CD4-positive, alpha-beta T cell treated with Interleukin-21 for 1 hour (primary cell): Measurements from ENCODE around the gene KIN.
"Not testable (repeated sequence)": the region's sequence is repeated elsewhere in the genome, so short reads cannot be mapped to it uniquely, and the experiment has no call there.

ENCODE experiments used
- DNase-seq: peaks from one replicate; pipeline ENCODE4 v3.0.0-alpha.2; 2020

Gene KIN

DNA sequence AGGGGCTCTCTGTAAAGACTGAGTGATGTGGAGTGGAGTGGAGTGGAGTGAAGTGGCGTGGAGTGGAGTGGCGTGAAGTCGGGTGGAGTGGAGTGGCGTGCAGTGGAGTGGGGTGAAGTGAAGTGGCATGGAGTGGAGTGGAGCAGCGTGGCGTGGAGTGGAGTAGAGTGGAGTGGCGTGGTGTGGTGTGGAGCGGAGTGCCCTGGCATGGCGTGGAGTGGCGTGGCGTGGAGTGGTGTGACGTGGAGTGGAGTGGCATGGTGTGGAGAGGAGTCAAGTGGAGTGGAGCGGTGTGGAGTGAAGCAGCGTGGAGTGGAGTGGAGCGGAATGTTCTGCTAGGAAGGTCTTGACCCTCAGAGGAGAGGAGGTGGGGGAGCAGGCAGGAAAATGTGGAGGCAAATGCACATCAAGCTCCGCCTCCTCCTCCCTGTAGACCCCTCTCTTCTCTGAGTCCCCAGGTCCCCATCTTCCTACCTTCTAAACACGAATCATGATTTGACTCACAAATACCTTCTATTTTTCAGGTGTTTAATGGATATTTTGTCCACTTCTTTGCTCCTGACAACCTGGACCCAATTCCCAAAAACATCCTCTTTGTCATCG lies 64.8 kb downstream of the KIN start:
- DNase-seq, result no peak

DNA sequence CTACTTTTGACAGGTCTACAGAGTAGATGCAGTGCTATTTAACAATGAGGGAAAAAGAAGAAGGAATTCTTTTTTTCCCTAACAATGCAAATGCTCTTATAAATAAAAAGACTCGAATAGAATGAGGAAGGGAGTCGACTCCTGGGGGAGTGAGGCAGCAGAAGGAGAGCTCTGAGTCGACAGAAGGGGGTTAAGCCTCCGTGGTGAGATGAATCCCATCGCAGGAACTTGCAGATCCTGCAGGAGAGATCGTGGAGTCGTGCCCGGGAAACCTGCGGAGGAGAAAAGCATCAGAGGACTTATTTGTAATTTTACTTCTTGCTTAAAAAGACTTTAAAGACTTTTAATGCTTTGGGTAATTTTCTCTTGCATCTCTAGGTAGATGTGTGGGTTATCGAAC lies 67.3 kb downstream of the KIN start:
- no peak for DNase-seq

DNA sequence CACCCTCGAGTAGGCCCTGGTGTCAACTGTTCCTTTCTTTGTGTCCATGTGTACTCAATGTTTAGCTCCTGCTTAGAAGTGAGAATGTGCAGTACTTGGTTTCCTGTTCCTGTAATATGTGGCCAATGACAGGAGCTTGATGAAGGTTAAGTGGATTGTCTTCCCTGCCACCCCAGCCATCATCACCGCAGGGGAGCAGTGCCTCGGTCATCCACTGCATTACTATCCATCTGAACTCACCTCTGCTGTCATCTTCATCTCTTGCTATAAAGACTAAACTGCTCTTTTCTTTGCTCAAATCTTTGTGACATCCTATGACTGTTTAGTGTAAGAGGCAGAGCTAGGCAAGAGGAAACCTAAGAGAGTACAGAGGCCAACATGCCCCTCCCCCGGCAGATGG lies 69.1 kb downstream of the KIN start:
- DNase-seq, result no peak

DNA sequence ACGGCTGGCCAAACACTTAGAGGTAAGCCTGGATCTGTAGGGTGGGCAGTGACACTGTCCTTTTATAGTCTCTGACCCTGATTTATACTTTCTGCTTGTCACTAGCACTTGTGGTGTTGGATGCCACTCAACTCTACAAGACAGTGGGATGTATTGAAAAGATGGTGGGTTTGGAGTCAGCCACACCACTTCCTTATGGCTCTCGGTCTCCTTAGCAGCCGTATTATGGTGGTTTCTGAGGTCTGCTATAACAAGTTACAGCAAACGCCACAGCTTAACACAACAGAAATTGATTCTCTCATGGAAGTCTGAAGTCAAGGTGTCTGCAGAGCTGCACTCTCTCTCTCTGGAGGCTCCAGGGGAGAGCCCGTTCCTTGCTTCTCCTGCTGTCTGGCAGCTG lies 70.0 kb downstream of the KIN start:
- DNase-seq, result no peak

DNA sequence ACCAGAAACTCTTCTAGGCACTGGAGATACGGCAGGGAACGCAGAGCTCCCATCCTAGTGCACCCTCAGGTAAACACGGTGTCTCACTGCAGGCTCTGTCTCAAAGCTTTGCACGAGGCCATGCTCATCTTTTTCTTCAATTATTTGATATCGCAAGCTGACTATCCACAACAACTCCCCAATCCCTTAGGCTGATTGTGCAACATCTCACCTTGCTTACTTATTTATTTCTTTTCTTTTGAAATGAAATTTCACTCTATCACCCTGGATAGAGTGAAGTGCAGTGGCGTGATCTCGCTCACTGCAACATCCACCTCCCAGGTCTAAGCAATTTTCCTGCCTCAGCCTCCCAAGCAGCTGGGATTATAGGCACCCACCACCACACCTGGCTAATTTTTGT lies 72.3 kb downstream of the KIN start:
- no peak for DNase-seq

DNA sequence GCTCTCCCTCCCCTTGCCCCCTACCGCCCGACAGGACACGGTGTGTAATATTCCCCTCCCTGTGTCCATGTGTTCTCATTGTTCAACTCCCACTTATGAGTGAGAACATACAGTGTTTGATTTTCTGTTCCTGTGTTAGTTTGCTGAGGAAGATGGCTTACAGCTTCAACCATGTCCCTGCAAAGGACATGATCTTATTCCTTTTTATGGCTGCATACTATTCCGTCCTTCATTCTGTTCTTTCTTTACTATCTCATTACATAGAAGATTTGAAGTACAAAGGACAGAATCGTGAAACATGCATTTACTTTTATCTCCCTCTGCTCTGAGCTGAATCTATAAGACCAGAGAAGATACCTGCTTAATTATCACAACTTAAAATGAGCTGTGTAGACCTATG lies 76.7 kb downstream of the KIN start:
- not testable (repeated sequence) for DNase-seq

DNA sequence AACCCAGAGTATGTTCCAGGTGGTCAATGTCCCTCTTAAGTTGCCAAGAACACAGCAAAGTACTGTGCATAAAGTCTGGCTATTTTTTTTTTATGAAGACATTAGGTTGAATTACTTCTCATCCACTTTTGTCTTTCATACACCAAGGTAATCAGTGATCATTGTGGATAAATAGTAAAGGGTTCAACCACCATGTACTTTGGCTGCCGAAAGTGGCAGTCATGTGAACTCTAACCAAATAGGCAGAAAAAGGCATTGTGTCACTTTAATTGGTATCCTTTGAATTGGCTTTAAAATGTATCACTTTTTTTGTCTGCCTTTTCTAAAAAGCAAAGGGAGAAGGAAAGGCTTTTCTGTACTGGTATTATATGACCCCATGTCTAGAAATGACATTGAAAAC lies 77.3 kb downstream of the KIN start:
- DNase-seq, result no peak

DNA sequence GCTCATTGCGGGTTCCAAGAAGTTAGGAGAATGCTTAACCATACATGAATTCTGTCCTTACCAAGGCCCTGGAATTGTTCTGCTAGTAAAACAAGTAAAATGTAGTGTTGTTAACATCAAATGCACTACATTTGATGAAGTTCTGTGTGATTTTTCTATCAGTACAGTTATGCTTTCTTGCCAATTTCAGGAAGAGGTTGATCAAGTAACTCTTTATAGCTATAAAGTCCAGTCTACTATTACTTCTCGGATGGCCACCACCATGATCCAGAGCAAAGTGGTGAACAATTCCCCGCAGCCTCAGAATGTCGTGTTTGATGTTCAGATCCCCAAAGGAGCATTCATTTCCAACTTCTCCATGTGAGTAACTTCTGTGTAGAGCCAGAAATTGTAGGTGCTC lies 79.0 kb downstream of the KIN start:
- no peak for DNase-seq

DNA sequence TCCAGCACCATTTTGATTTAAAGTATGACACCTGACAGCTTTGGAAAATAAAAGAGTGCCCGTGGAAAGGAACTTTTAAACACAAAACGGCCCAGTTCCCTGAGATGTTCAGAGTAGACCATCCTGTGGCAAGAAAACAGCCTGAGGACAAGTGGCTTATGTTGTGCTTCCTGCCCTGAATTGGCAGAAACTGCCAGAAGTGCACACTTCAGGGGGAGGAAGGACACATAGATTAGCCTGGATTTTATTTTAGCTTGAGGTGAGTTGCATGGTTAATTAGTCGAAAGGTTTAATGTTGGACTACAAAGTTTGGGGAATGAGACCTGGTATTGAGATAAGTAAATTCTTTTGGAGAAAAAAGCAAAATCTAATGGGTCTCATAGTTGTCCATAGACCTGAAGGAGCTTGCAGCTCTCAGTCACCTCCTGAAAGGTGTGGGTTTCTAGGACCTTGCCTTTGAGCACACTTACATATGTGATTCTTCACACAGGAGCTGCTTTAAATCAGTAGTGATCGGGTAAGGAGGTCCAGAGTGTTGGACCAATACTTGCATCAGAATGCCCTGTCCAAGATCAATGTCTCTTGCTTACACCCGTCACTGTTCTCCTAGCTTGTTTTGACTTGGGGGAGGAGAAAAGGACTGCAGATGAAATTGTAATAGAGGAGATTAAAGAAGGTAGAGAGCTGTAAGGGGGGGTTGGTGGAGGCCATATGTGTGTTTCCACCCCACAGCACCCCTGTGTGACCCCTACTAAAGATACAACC lies 79.8 kb downstream of the KIN start:
- DNase-seq, result no peak

DNA sequence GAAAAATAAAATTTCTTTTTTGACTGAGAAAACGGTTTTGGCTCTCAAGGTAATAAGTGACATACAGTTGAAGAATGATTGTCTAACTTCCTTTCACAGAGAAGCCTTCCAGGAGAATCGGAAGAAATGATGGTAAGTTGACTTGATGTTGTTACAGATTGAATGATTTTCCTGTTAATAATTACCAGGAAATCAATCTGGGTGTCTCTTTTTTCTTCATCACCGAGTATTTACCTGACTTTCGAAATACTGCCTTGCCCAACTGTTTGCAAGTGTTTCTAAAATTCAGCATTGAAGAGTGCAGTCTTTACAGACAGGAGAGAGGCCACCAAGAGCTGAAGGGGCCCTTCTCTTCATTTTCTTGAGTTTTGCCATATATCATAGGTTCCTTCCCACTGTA lies 80.7 kb downstream of the KIN start:
- DNase-seq, result no peak

DNA sequence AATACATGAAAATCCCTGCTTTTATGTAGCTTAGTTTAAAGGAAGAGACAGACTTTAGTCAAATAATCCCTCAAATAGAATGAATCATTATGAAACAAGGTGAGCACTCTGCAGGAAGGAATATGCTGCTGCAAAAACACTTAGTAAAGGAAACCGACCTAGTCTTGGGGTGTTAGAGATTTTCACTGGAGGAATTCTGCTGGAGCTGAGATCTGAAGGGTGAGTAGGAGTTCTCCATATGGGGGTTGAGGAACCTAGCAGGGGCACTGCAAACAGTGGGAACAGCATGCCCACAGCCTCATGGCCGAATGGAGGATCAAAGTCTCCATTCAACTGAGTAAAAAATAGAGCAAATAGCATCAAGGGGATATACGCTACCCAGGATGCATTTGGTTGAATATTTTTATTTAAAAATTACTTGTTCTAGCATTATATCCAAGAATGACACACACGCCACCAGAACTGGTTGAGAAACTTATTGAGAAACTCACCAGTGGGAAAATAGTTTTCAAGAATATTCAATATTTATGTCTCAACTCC lies 81.2 kb downstream of the KIN start:
- DNase-seq, result no peak

DNA sequence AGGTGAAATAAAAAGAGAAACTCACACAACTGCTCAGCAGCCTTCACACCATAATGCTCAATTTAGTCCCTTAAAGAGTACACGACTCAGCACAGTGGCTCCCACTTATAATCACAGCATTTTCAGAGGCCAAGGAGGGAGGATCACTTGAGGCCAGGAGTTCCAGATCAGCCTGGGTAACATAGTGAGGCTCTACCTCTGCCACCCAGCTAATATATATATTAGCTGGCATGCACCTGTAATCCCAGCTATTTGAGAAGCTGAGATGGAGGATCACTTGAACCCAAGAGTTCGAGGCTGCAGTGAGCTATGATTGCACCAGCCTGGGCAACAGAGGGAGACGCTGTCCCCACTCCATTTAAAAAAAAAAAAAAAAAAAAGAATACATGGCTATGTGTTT lies 82.5 kb downstream of the KIN start:
- no peak for DNase-seq

DNA sequence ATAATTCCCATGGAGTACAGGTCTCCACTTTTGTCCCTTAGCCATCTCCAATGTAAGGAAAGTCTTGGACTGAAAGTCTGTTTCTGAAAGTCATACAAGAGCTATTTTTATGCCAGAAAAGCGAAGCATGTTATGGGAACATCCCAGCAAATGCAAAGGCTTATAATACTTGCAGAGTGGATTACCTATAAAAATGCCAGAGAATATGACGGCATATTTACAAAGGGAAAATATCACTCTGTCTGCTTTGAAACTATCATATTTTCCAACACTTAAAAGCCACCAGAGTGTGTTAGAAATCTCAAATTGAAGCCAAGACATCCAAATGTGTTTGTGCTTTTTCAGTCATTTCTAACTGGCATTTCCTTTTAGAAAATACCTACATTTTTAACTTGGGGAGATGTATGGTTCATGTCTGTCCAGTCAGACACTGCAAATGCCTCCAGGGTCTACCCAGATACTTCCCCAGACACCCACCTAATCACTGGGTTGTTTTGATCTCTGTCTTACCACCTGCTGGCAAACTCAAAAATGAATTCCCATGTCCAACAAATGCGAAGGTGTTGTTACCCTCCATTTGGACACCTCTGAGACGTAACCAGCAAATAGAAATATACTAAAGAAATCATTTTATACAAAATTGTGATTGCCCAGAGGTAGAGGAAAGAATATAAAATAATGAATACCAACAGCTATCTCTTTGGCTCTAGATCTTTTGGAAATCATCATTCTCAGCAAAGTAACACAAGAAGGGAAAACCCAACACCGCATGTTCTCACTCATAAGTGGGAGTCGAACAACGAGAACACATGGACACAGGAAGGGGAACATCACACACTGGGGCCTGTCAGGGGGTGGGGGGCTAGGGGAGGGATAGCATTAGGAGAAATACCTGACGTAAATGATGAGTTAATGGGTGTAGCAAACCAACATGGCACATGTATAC lies 83.4 kb downstream of the KIN start:
- no peak for DNase-seq

DNA sequence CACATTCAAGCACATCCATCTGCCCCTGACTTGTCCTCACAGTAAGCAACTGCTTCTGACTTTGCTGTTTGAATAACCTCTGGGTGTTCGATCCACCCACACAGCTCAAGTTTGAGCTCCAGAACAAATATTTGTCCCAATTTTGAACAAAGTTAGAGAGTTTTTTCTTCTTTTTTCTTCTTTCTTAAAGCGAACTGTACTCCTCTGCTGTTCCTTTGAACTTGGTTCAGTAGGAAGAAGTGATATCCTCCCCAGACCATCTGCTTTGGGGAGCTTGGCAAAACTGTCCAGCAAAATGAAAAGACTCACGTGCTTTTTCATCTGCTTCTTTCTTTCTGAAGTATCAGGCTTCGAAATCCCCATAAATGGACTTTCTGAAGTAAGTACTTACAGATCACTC lies 84.7 kb downstream of the KIN start, which contains the start of gene ITIH2:
TSS of gene ITIH2 (plus strand) at position 177 of the 400 bp plus-strand sequence. CDS start at position 296, 119 bp downstream.
- no peak for DNase-seq

DNA sequence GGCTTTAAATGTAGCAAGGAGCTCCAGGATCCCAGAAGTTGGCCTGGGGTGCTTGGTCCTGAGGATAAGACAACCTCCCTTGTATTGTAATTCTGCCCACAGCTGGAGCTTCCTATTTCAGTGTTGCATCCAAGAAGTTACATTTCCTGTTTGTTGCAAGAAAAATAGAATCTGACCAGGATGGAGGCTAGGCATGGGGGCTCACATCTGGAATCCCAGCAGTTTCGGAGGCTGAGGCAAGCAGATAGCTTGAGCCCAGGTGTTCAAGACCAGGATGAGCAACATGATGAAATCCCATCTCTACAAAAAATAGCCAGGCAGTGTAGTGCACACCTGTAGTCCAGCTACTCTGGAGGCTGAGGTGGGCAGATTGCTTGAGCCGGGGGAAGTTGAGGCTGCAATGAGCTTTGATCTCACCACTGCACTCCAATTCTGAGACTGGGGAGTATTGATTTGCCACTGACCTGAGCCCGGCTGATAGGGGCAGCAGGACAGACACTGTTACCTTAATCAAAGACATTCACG lies 85.4 kb downstream of the KIN start:
- DNase-seq, result no peak

DNA sequence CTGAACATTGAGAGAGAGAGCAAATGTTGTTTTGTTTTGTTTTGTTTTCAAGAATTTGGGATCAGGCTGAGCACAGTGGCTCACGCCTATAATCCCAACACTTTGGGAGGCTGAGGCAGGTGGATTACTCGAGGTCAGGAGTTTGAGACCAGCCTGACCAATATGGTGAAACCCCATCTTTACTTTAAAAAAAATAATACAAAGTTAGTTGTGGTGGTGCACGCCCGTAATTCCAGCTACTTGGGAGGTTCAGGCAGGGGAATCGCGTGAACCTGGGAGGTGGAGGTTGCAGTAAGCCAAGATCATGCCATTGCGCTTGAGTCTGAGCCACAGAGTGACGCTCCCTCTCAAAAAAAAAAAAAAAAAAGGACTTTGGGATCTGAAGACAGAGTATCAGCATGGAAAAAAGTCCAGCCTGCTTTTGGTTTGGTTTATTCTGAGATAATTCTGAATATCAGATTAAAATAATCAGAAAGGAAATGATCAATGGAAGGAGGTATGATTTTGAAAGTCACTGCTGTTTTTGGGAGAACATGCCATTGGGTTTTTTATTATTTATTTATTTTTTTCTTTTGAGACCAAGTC lies 86.5 kb downstream of the KIN start:
- DNase-seq, result no peak
